K562 (cell line): ENCODE data around the gene LAT. TPM values are rescaled to one million over a fixed set of nuclear protein-coding genes. Genes with fewer than 3 reads are reported as not detected.

Experiments
- CBFA2T2 ChIP-seq: fragments of 450-650 bp; conservative IDR thresholded peaks from 2 replicates; pipeline ENCODE4 v1.6.1; 2017; ENCODE audit warnings: mild to moderate bottlenecking
- CEBPG ChIP-seq, 3 experiments: fragments of 200-800 bp in 1 of 3; sonication (Bioruptor generic) in 1 of 3; sonication (generic) in 1 of 3; formaldehyde crosslinking in 1 of 3; IDR thresholded peaks in 2 of 3; conservative IDR thresholded peaks in 1 of 3; 2 replicates each; pipeline versions ENCODE4 v1.6.1 to v1.8.0; 2016 to 2022; ENCODE audit warnings: missing compliant biosample characterization in 2 of 3, missing genetic modification characterization in 2 of 3, mild to moderate bottlenecking in 1 of 3, missing genetic modification reagents in 1 of 3
- DPF2 ChIP-seq: fragments of 450-650 bp; IDR thresholded peaks from 2 replicates; pipeline ENCODE4 v1.6.1; 2016
- GABPB1 ChIP-seq: sonication (generic); formaldehyde crosslinking; IDR thresholded peaks from 2 replicates; pipeline ENCODE4 v1.8.0; 2022; ENCODE audit warnings: mild to moderate bottlenecking, missing genetic modification reagents
- JUN ChIP-seq, 2 experiments: sonication (generic) in 1 of 2; formaldehyde crosslinking in 1 of 2; IDR thresholded peaks; 2 replicates each; pipeline versions ENCODE4 v1.6.1 to v1.8.0; 2012 to 2022; ENCODE audit warnings: borderline replicate concordance in 2 of 2, mild to moderate bottlenecking in 2 of 2, improper control_type of control experiment in 1 of 2, low read depth in 1 of 2, low read length in 1 of 2, missing genetic modification reagents in 1 of 2
- MBD1 ChIP-seq: fragments of 250-450 bp; sonication (Bioruptor Pico); IDR thresholded peaks from 2 replicates; pipeline ENCODE4 v1.8.0; 2022; ENCODE audit warnings: inconsistent platforms
- PHF20 ChIP-seq: fragments of 450-650 bp; IDR thresholded peaks from 2 replicates; pipeline ENCODE4 v1.6.1; 2018; ENCODE audit not compliant: partially characterized antibody
- RBM17 ChIP-seq: fragments of 200-400 bp; formaldehyde crosslinking; IDR thresholded peaks from 2 replicates; pipeline ENCODE4 v1.6.1; 2017; ENCODE audit warnings: low read depth, mild to moderate bottlenecking, low read length, borderline replicate concordance
- SMARCB1 ChIP-seq: IDR thresholded peaks from 2 replicates; pipeline ENCODE4 v1.6.1; 2011; ENCODE audit warnings: improper control_type of control experiment, low read depth; ENCODE audit not compliant: insufficient read length
- TAF9B ChIP-seq: fragments of 450-650 bp; IDR thresholded peaks from 2 replicates; pipeline ENCODE4 v1.6.1; 2018; ENCODE audit warnings: mild to moderate bottlenecking; ENCODE audit not compliant: partially characterized antibody
- TCF7 ChIP-seq: sonication (generic); IDR thresholded peaks from 2 replicates; pipeline ENCODE4 v1.6.1; 2016; ENCODE audit warnings: antibody characterized with exemption, borderline replicate concordance
- ZMIZ1 ChIP-seq, 2 experiments: fragments of 150-350 bp in 1 of 2; IDR thresholded peaks; 2 replicates each; pipeline ENCODE4 v1.6.1; 2012 to 2016; ENCODE audit warnings: low read depth in 2 of 2, low read length in 2 of 2, mild to moderate bottlenecking in 1 of 2, moderate library complexity in 1 of 2
- ZNF347 ChIP-seq: fragments of 450-650 bp; formaldehyde crosslinking; IDR thresholded peaks from 2 replicates; pipeline ENCODE4 v1.4.0; 2020; ENCODE audit warnings: low read depth, mild to moderate bottlenecking, moderate library complexity
- ZNF444 ChIP-seq: fragments of 250-450 bp; sonication (Bioruptor Pico); IDR thresholded peaks from 2 replicates; pipeline ENCODE4 v1.4.0; 2020; ENCODE audit warnings: mild to moderate bottlenecking, moderate library complexity
- polyA plus RNA-seq, 8 experiments: library from polyadenylated mRNA; depleted of rRNA in 4 of 8; stranded (reverse) in 5 of 8; unstranded in 3 of 8; fragments of >200 nt; fragmentation: Nextera tagmentation in 2 of 8; fragmentation: Illumina TruSeq in 1 of 8; extraction: Ambion mirVana in 2 of 8; extraction: Trizol in 1 of 8; gene quantifications; 2 replicates each; pipeline versions ENCODE4 v1.2.1 to v1.2.3, GENCODE V29; 2011 to 2014; ENCODE audit warnings: inconsistent platforms in 1 of 8, missing spikeins in 1 of 8
- total RNA-seq, 7 experiments: library from RNA; depleted of rRNA in 6 of 7; stranded (reverse); fragments of >200 nt in 6 of 7; fragmentation: Illumina TruSeq in 2 of 7; extraction: Trizol in 2 of 7; gene quantifications; 2 replicates each; pipeline versions ENCODE4 v1.2.1 to v1.2.3, GENCODE V29; 2011 to 2021; ENCODE audit warnings: low replicate concordance in 1 of 7
- TF ChIP-seq, protein P1 (sequence below): IDR thresholded peaks from 2 replicates; pipeline ENCODE4 v1.6.1; 2011; ENCODE audit warnings: borderline replicate concordance, low read depth, mild to moderate bottlenecking, moderate library complexity, low read length; ENCODE audit not compliant: insufficient read depth, poor library complexity, severe bottlenecking
- TF ChIP-seq, protein P2 (sequence below): sonication (generic); formaldehyde crosslinking; IDR thresholded peaks from 2 replicates; pipeline ENCODE4 v1.8.1; 2023; ENCODE audit warnings: mild to moderate bottlenecking, missing genetic modification reagents

LAT gene
- total and polyA plus RNA-seq, 9 of the 15 experiments (the other 6 are each of a cell fraction or from before 2014, with no cell fraction given) = 0.40 to 4.2 (median 1.3) TPM

DNA sequence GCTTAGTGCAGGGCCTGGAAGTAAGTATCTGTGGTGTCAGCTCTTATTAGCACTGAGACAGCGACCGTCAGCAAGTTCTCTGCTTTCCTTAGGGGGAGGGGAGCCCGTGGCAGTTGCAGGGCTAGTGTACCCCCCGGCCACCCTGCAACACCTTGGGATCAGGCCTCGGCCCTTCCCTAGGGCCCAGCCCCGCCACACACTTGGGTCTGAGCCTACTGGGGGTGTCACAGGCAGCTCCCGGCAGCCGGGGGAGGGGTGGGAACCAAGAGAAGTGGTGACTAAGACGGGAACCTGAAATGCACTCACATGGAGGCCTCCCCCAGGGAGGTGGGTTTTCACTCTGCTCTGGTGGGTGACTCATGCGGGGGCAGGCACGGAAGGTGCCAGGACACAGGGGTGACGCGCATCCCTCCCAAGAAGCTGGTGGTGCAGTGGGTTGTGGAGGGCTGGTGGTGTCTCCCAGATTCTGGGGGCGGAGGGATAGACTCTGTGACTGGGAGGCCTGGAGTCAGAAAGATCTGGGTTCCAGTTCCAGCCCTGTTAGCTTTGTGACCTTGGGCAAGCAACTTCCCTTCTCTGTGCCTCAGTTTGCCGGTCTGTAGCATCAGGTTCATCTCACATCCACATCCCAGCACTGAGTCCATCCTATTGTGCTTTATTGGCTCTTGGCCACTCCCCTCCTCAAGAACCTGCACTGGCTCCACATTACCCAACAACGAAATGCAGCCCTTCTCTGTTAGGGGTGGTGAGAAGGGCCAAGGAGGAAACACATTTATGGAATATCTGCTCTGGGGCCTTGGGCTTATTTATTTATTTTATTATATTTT is 44.5 kb downstream of the LAT start (continued):
- TF ChIP-seq CEBPG (CRISPR knock-in tag; IDR thresholded peaks at IDR 0.05) = no peak
- TF ChIP-seq CEBPG (tag; conservative IDR thresholded peaks at IDR 0.05 in 1 of 2, IDR thresholded peaks at IDR 0.05 in 1 of 2) = no peak
- TF ChIP-seq JUN (IDR thresholded peaks at IDR 0.05; ENCODE audit: borderline replicate concordance, low read depth, low read length) = peak; percentile 96
- TF ChIP-seq JUN (CRISPR knock-in tag; IDR thresholded peaks at IDR 0.05; ENCODE audit: borderline replicate concordance) = peak; percentile 65; the same call in 1 of the 2 replicates
- peak; percentile 61 for TF ChIP-seq GABPB1
- peak; percentile 13; the same call in 1 of the 2 replicates for TF ChIP-seq CBFA2T2
- TF ChIP-seq TAF9B = peak; percentile 32
- 0 out of 4 replicates have a peak, but pooled peaks of 1 of the 2 experiments have one; percentile 31 for TF ChIP-seq ZMIZ1 (IDR thresholded peaks at IDR 0.05; ENCODE audit: low read depth in 2 of 2, low read length in 2 of 2)
- TF ChIP-seq, protein P1, sequence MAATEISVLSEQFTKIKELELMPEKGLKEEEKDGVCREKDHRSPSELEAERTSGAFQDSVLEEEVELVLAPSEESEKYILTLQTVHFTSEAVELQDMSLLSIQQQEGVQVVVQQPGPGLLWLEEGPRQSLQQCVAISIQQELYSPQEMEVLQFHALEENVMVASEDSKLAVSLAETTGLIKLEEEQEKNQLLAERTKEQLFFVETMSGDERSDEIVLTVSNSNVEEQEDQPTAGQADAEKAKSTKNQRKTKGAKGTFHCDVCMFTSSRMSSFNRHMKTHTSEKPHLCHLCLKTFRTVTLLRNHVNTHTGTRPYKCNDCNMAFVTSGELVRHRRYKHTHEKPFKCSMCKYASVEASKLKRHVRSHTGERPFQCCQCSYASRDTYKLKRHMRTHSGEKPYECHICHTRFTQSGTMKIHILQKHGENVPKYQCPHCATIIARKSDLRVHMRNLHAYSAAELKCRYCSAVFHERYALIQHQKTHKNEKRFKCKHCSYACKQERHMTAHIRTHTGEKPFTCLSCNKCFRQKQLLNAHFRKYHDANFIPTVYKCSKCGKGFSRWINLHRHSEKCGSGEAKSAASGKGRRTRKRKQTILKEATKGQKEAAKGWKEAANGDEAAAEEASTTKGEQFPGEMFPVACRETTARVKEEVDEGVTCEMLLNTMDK = no peak
- TF ChIP-seq SMARCB1 = no peak
- TF ChIP-seq MBD1 (CRISPR knock-in tag) = no peak
- no peak for TF ChIP-seq ZNF444
- TF ChIP-seq, protein P2, sequence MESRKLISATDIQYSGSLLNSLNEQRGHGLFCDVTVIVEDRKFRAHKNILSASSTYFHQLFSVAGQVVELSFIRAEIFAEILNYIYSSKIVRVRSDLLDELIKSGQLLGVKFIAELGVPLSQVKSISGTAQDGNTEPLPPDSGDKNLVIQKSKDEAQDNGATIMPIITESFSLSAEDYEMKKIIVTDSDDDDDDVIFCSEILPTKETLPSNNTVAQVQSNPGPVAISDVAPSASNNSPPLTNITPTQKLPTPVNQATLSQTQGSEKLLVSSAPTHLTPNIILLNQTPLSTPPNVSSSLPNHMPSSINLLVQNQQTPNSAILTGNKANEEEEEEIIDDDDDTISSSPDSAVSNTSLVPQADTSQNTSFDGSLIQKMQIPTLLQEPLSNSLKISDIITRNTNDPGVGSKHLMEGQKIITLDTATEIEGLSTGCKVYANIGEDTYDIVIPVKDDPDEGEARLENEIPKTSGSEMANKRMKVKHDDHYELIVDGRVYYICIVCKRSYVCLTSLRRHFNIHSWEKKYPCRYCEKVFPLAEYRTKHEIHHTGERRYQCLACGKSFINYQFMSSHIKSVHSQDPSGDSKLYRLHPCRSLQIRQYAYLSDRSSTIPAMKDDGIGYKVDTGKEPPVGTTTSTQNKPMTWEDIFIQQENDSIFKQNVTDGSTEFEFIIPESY = no peak; the same call in 1 of the 2 replicates
- TF ChIP-seq DPF2 = peak; percentile 96
- no peak for TF ChIP-seq PHF20
- 0 out of 2 replicates have a peak, but pooled peaks have one; percentile 14 for TF ChIP-seq TCF7
- no peak for TF ChIP-seq RBM17
- no peak for TF ChIP-seq ZNF347
